ENCODE data around the gene OASL.
"Not testable (repeated sequence)": the region's sequence is repeated elsewhere in the genome, so short reads cannot be mapped to it uniquely, and the experiment has no call there.

The OASL gene

GRCh38 chr12:121069206-121069605 is 30.2 kb upstream of the OASL start:
- H3K23ac ChIP-seq (ENCODE audit: low read length) = no peak overlapping the region
- WGBS (ENCODE audit: extremely low coverage, insufficient coverage, insufficient read length) = no CpG with 5 or more reads among the region's 6 CpGs

DNA sequence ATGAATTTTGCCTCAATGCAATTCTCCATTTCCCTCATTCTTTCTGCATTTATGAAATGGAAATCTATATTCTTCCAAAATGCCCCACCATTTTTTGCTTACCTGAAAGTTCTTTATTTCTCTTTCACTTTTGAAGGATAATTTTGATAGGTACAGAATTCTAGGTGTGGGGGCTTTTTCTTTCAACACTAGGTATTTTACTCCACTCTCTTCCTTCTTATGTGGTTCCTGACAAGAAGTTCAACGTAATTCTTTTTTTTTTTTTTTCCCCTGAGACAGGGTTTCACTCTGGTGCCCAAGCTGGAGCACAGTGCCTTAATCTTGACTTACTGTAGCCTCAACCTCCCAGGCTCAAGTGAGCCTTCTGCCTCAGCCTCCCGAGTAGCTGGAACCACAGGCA is 26.3 kb upstream of the OASL start:
- DNase-seq = no peak

More at GRCh38 chr12:121069206-121069605, 30.2 kb upstream of the OASL start:
- H3K4ac ChIP-seq (ENCODE audit: low read depth, low read length) = no peak overlapping the region
- H3K18ac ChIP-seq (ENCODE audit: low read length) = no peak overlapping the region
- H3K36me3 ChIP-seq (ENCODE audit: control insufficient read depth in 1 of 2, insufficient read depth in 2 of 2, low read length in 2 of 2) = no peaks in the 10 kb centered on the region
- H2BK120ac ChIP-seq (ENCODE audit: insufficient read depth, low read length, poor library complexity) = no peak overlapping the region
- peaks cover 2% of the 10 kb centered on the region for H3K9me3 ChIP-seq (ENCODE audit: insufficient read depth, low read depth, low read length)
- H3K4me3 ChIP-seq (ENCODE audit: low read depth, low read length) = no peak overlapping the region
- no peak overlapping the region for H3K14ac ChIP-seq (ENCODE audit: low read length)
- H3K27me3 ChIP-seq (ENCODE audit: insufficient read depth, low read length) = no peaks in the 10 kb centered on the region
- H3K79me1 ChIP-seq (ENCODE audit: low read length) = no peaks in the 10 kb centered on the region
- H3K9ac ChIP-seq (ENCODE audit: low read length) = no peak overlapping the region
- no peak overlapping the region for H2BK12ac ChIP-seq (ENCODE audit: low read length)
- no peak overlapping the region for H2AFZ ChIP-seq (ENCODE audit: insufficient read depth, low read length, poor library complexity)
- no peak overlapping the region for H4K12ac ChIP-seq (ENCODE audit: low read depth, low read length)
- H3K4me2 ChIP-seq (ENCODE audit: low read length) = no peak overlapping the region
- H4K8ac ChIP-seq (ENCODE audit: low read depth, low read length) = no peak overlapping the region
- H2AK5ac ChIP-seq (ENCODE audit: low read length) = no peak overlapping the region
- H3K4me1 ChIP-seq (ENCODE audit: control insufficient read depth in 1 of 2, insufficient read depth in 2 of 2, low read length in 2 of 2) = no peaks in the 10 kb centered on the region
- no peaks in the 10 kb centered on the region for H3K79me2 ChIP-seq (ENCODE audit: control insufficient read depth, insufficient read depth, low read length, poor library complexity)
- H4K91ac ChIP-seq (ENCODE audit: low read depth, low read length) = no peak overlapping the region
- H3K27ac ChIP-seq (ENCODE audit: low read depth, low read length) = no peak overlapping the region
- DNase-seq = peak; percentile 20 to 71
- no peak overlapping the region for H2BK5ac ChIP-seq (ENCODE audit: low read depth, low read length, poor library complexity)

GRCh38 chr12:121064586-121064985 is 25.5 kb upstream of the OASL start:
- H3K36me3 ChIP-seq (ENCODE audit: control insufficient read depth in 1 of 2, insufficient read depth in 2 of 2, low read length in 2 of 2); H2BK5ac ChIP-seq (ENCODE audit: low read depth, low read length, poor library complexity); H3K23ac ChIP-seq (ENCODE audit: low read length); H3K79me2 ChIP-seq (ENCODE audit: control insufficient read depth, insufficient read depth, low read length, poor library complexity); H3K4me3 ChIP-seq (ENCODE audit: low read depth, low read length); DNase-seq; H4K8ac ChIP-seq (ENCODE audit: low read depth, low read length); H4K91ac ChIP-seq (ENCODE audit: low read depth, low read length); H3K18ac ChIP-seq (ENCODE audit: low read length); H2AFZ ChIP-seq (ENCODE audit: insufficient read depth, low read length, poor library complexity); H3K4me2 ChIP-seq (ENCODE audit: low read length); H2AK5ac ChIP-seq (ENCODE audit: low read length); H3K27me3 ChIP-seq (ENCODE audit: insufficient read depth, low read length); H2BK120ac ChIP-seq (ENCODE audit: insufficient read depth, low read length, poor library complexity); H4K12ac ChIP-seq (ENCODE audit: low read depth, low read length); H3K79me1 ChIP-seq (ENCODE audit: low read length); H3K27ac ChIP-seq (ENCODE audit: low read depth, low read length); H3K4ac ChIP-seq (ENCODE audit: low read depth, low read length); H3K4me1 ChIP-seq (ENCODE audit: control insufficient read depth in 1 of 2, insufficient read depth in 2 of 2, low read length in 2 of 2); H3K9ac ChIP-seq (ENCODE audit: low read length); H2BK12ac ChIP-seq (ENCODE audit: low read length); H3K14ac ChIP-seq (ENCODE audit: low read length); H3K9me3 ChIP-seq (ENCODE audit: insufficient read depth, low read depth, low read length): not testable (repeated sequence)
- WGBS (ENCODE audit: extremely low coverage, insufficient coverage, insufficient read length) = no CpG with 5 or more reads among the region's 12 CpGs

More for the DNA sequence above, 26.3 kb upstream of the OASL start:
- Histone ChIP-seq H3K18ac (ENCODE audit: low read length) (no peak overlapping the region), H3K4me2 (ENCODE audit: low read length) (no peak overlapping the region), H2BK12ac (ENCODE audit: low read length) (no peak overlapping the region), H3K4me1 (ENCODE audit: control insufficient read depth in 1 of 2, insufficient read depth in 2 of 2, low read length in 2 of 2) (no peaks in the 10 kb centered on the region), H3K27ac (ENCODE audit: low read depth, low read length) (no peak overlapping the region), H2BK5ac (ENCODE audit: low read depth, low read length, poor library complexity) (no peak overlapping the region), H2AFZ (ENCODE audit: insufficient read depth, low read length, poor library complexity) (no peak overlapping the region), H2AK5ac (ENCODE audit: low read length) (no peak overlapping the region), H3K9ac (ENCODE audit: low read length) (no peak overlapping the region), H3K27me3 (ENCODE audit: insufficient read depth, low read length) (no peaks in the 10 kb centered on the region), H3K14ac (ENCODE audit: low read length) (no peak overlapping the region), H3K23ac (ENCODE audit: low read length) (no peak overlapping the region), H3K36me3 (ENCODE audit: control insufficient read depth in 1 of 2, insufficient read depth in 2 of 2, low read length in 2 of 2) (no peaks in the 10 kb centered on the region), H4K8ac (ENCODE audit: low read depth, low read length) (no peak overlapping the region), H3K4me3 (ENCODE audit: low read depth, low read length) (no peak overlapping the region), H4K91ac (ENCODE audit: low read depth, low read length) (no peak overlapping the region), H2BK120ac (ENCODE audit: insufficient read depth, low read length, poor library complexity) (no peak overlapping the region), H4K12ac (ENCODE audit: low read depth, low read length) (no peak overlapping the region), H3K9me3 (ENCODE audit: insufficient read depth, low read depth, low read length) (no peaks in the 10 kb centered on the region), H3K4ac (ENCODE audit: low read depth, low read length) (no peak overlapping the region), H3K79me2 (ENCODE audit: control insufficient read depth, insufficient read depth, low read length, poor library complexity) (no peaks in the 10 kb centered on the region), H3K79me1 (ENCODE audit: low read length) (no peaks in the 10 kb centered on the region)
- WGBS (ENCODE audit: extremely low coverage, insufficient coverage, insufficient read length) = no CpG with 5 or more reads among the region's 2 CpGs

DNA sequence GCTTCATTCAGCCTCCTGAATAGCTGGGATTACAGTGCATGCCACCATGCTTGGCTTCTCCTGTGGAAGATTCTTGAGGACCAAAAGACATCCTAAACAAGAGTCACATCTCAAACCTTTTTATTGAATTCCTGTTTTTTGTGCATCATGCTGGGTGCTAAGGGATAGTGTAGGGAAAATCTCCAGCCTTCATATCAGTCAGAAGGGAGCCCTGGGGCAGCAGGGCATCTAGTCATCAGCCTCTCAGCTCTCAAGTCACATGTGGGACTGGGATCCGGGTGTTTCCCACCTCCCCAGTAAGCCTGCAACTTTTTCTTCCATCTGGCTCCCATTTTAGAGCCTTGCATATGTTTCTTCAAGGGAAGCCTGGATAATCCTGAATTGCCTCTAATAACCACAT is 25.1 kb upstream of the OASL start:
- Histone ChIP-seq H2BK120ac (ENCODE audit: insufficient read depth, low read length, poor library complexity) (no peak overlapping the region), H2BK12ac (ENCODE audit: low read length) (no peak overlapping the region), H2AK5ac (ENCODE audit: low read length) (no peak overlapping the region), H3K9ac (ENCODE audit: low read length) (no peak overlapping the region), H2AFZ (ENCODE audit: insufficient read depth, low read length, poor library complexity) (no peak overlapping the region), H3K23ac (ENCODE audit: low read length) (no peak overlapping the region), H2BK5ac (ENCODE audit: low read depth, low read length, poor library complexity) (no peak overlapping the region), H4K12ac (ENCODE audit: low read depth, low read length) (no peak overlapping the region), H3K4ac (ENCODE audit: low read depth, low read length) (no peak overlapping the region), H3K4me2 (ENCODE audit: low read length) (no peak overlapping the region), H3K79me2 (ENCODE audit: control insufficient read depth, insufficient read depth, low read length, poor library complexity) (no peaks in the 10 kb centered on the region), H4K8ac (ENCODE audit: low read depth, low read length) (no peak overlapping the region), H3K27me3 (ENCODE audit: insufficient read depth, low read length) (no peaks in the 10 kb centered on the region), H3K4me3 (ENCODE audit: low read depth, low read length) (no peak overlapping the region), H3K79me1 (ENCODE audit: low read length) (no peaks in the 10 kb centered on the region), H3K9me3 (ENCODE audit: insufficient read depth, low read depth, low read length) (peaks cover 2% of the 10 kb centered on the region), H3K18ac (ENCODE audit: low read length) (no peak overlapping the region), H3K14ac (ENCODE audit: low read length) (no peak overlapping the region), H3K36me3 (ENCODE audit: control insufficient read depth in 1 of 2, insufficient read depth in 2 of 2, low read length in 2 of 2) (no peaks in the 10 kb centered on the region), H3K27ac (ENCODE audit: low read depth, low read length) (no peak overlapping the region), H3K4me1 (ENCODE audit: control insufficient read depth in 1 of 2, insufficient read depth in 2 of 2, low read length in 2 of 2) (no peaks in the 10 kb centered on the region), H4K91ac (ENCODE audit: low read depth, low read length) (no peak overlapping the region)
- peak; percentile 57 to 60 for DNase-seq
- no CpG with 5 or more reads among the region's 1 CpG for WGBS (ENCODE audit: extremely low coverage, insufficient coverage, insufficient read length)

Measured in trophoblast cell (in vitro differentiated cells and primary cell).